DND-41 (cell line): ENCODE data around the gene DSCAML1.

ENCODE experiments used
- EZH2 ChIP-seq: IDR thresholded peaks from 3 replicates; pipeline ENCODE4 v1.6.1; 2012; ENCODE audit warnings: borderline replicate concordance, low read depth, mild to moderate bottlenecking, moderate library complexity, low read length, inconsistent platforms; ENCODE audit not compliant: severe bottlenecking
- TF ChIP-seq, protein P1 (sequence below): IDR thresholded peaks from 2 replicates; pipeline ENCODE4 v1.5.1; 2012; ENCODE audit warnings: borderline replicate concordance, low read length, moderate library complexity, mild to moderate bottlenecking; ENCODE audit not compliant: poor library complexity, severe bottlenecking; ENCODE audit errors: extremely low read depth

- TF ChIP-seq, protein P1, sequence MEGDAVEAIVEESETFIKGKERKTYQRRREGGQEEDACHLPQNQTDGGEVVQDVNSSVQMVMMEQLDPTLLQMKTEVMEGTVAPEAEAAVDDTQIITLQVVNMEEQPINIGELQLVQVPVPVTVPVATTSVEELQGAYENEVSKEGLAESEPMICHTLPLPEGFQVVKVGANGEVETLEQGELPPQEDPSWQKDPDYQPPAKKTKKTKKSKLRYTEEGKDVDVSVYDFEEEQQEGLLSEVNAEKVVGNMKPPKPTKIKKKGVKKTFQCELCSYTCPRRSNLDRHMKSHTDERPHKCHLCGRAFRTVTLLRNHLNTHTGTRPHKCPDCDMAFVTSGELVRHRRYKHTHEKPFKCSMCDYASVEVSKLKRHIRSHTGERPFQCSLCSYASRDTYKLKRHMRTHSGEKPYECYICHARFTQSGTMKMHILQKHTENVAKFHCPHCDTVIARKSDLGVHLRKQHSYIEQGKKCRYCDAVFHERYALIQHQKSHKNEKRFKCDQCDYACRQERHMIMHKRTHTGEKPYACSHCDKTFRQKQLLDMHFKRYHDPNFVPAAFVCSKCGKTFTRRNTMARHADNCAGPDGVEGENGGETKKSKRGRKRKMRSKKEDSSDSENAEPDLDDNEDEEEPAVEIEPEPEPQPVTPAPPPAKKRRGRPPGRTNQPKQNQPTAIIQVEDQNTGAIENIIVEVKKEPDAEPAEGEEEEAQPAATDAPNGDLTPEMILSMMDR = no peak
- TF ChIP-seq EZH2 = no peak
Measured at GRCh38 chr11:117730208-117730800, 66.7 kb downstream of the DSCAML1 start.
